ENCODE data around the gene SPEM3.
A peak's percentile ranks its signal among the peaks of the same experiment; 100 is the strongest.
"Not testable (repeated sequence)": the region's sequence is repeated elsewhere in the genome, so short reads cannot be mapped to it uniquely, and the experiment has no call there.

Gene SPEM3

DNA sequence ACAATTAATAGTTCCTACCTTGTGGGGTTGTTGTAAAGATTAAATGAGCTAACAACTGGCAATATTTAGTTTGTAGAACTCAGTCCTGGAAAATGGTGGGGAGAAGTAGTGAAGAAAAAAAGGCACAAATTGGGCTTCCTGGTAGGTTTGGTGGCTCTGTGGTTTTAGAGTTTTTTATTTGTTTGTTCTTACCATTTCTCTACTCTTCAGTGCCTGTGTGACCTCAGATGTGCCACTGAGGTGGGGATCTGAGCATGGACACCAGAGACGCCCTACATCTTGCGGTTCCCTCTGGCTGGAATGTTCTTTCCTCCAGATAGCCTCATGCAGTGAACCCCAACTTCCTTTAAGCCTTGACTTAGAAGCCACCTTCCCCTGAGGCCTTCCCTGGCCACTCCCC is 43.1 kb downstream of the SPEM3 start:
- DNase-seq (ENCODE audit: low read depth in 2 of 2): no peak

DNA sequence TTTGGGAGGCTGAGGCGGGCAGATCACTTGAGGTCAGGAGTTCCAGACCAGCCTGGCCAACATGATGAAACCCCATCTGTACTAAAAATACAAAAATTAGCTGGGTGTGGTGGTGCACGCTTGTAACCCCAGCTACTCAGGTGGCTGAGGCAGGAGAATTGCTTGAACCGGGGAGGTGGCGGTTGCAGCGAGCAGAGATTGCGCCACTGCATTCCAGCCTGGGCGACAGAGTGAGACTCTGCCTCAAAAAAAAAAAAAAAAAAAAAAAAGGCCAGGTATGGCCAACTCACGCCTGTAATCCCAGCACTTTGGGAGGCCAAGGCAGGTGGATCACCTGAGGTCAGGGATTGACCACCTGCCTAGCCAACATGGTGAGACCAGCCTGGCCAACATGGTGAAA is 46.1 kb downstream of the SPEM3 start:
- not testable (repeated sequence) for DNase-seq (ENCODE audit: low read depth in 2 of 2)

DNA sequence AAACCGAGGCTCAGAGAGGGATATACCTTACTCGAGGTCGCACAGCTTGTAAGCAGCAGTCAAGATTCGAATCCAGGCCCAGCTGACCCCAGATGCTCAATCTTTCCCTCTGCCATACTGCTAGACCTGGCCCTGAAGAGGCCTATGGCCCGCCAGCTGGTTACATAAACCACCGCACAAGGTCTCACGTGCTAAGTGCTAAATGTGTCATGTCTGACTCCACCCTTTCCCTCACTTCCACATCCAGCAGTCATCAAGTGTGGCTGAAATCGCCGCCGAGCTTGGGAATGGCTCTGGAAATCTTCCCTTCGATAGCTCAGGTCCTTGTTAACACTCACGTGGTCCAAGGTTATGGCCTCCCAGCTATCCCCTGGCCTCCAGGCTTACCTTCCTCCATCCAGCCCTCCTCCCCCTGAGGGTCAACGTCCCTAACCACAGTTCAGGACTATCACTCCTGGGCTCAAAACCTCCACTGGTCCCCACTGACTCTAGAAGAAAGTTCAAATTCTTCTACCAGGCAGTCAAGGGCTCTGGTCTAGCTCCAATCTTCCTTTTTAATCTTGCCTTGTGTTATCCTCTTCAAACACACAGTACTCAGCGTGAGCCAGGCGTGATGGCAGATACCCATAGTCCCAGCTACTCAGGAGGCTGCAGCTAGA is 47.2 kb downstream of the SPEM3 start:
- no peak for DNase-seq (ENCODE audit: low read depth in 2 of 2)

DNA sequence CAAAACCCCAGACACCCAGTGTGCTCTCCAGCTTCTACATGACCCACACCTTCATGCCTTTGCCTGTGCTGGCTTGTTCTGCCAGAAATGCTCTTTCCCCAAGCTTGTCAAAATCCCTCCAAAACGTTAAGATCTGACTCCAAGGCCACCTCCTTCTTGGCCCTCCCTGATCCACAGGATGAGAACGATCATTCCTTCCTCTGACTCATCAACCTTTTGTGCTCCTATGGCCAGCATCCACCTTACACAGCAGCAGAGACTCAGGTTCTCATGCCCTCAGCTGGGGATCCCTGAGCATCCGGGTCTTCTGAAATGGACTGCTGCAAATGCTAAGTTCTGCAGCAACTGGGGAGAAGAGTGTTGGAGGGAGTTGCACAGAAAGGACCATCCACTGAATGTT is 47.8 kb downstream of the SPEM3 start:
- no peak for DNase-seq (ENCODE audit: low read depth in 2 of 2)

DNA sequence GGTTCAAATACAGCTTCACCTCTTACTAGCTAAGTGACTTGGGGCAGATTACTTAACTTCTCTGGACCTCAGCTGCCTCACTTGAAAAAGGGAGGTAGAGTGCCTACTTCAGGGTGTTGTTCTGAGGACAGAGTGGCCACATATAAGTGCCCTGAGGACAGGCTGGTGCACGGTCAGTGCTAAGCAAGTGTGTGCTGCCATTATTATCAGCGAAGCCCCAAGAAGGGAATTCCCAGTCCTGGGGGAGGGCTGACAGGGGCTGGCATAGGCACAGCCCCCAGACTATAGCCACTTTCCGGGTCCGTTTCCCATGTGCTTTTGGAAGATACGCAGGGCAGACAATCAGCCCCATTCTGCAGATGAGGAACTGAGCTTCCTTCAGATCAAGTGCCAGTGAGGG is 48.3 kb downstream of the SPEM3 start:
- no peak for DNase-seq (ENCODE audit: low read depth in 2 of 2)

DNA sequence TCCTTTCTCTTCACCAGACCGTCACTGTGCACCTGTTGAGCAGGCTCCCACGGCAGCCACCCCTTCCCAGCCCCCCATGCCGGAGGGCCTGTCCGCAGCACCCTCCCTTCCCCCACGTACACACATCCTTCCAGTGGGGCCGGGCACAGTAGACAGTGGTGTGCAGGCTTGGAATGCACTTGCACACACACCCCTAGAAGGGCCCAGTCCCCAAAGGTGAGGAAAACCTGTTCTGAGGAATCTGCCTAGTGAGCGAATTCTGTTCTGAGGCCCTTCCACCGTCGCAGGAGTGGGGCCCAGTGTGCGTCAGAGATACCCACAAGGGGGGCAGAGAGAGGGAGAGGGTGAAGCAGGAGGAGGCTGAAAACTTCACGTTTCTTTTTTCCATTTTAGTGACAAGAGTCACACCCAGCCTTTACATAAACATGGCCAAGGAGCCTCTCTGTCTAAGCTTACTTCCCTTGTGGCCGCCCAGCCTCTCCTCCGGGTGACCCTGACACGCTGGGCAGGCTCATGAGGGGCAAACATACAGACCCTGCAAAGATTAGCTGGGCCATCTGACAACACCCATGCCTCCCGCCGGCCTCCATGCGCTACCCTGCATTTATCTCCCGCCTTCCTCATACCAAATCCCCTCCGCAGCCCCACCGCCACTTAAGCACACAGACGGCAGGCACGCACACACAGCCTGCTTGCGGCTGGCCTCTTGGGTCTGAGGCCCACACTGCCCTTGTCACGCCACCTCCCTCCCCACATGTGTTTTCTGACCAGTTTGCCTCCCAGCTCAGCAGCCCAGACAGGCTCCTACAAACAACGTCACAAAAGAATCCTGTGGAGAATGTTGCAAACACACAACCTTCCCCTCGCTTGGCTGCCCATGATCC is 49.0 kb downstream of the SPEM3 start:
- no peak for DNase-seq (ENCODE audit: low read depth in 2 of 2)

DNA sequence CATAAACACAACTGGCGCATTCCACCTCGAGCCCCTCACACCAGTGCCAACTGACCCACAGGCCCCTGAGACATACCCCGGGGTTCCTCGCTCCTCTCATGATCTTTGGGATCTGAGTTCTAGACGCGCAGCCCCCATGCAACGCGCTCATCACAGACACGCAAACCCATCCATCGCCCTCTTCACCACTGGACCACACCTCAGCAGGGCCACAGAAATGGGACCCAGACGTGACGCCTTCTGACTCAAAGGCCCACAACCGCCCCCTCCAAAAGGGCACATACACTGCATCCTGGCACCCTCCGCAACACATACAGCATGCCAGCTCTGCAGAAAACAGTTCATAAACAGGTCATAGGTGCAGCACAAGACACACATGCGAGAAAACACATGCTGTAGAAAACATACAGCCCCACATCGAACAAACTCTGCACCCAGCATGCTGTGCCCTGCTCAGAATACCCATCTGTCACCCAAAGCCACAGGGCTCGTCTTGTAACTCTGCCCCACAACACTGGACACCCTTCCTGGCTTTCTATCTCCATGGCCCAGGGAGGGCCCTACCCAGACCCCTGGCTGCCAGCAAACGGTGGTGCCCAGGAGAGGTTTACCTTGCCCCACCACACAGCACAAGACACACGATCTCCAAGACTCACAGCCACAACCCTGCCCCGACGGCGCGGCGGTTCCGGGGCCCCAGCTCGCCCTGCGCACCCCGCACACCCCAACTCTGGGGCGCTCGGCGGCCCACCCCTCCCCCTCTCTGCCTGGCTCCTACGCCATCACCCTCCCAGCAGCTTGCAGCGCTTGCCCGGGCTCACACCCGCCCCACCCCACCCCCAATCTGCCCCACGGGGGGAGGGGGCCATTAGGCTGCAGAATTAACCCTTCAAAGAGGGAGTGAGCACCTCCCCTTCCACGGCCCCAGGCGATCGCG is 49.9 kb downstream of the SPEM3 start:
- no peak for DNase-seq (ENCODE audit: low read depth in 2 of 2)

DNA sequence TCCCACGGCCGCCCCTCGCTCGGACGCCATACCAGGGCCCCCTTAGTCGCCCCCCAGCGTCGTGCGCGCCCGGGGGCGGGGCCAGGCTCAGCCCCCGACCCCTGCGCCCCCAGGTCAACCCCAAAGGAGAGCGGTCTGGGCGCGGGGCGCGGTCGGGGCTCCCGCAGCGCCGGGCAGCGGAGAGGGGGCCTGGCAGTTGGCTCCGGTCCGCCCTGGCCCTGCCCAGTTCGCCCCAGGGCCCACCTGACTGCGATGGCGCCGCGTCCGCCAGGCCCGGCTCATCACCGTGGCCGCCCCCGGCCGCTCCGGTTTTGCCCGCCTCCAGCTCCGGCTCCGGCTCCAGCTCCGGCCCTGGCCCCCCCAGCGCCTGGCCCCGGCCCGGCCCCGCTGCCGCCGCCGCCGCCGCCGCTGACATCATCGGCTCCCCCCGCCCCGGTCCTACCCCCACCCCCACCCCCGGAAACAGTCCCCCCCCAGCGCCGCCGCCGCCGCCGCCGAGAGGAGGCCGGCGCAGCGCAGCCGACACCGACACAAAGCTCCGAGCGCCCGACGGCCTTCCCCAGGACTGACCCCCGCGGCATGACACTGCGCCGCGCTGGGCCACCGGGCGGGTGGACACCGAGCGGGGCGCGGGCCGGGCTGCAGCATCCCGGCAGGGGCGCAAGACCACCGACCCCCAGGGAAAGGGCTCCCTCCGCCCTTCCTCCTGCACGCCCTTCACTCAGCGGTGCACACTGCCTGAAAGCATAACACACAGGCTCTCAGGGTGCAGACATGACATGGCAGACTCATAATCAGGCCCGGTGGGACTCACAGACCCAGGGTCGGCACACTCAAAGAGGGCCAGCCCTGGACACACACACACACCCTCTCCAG is 50.8 kb downstream of the SPEM3 start, which contains the start of gene ZBTB4:
Gene ZBTB4 (minus strand): TSS at position 419 of the 876 bp plus-strand sequence. CDS start 12,830 bp downstream, outside the sequence.
- peak; percentile 49 for DNase-seq (ENCODE audit: low read depth in 2 of 2)

DNA sequence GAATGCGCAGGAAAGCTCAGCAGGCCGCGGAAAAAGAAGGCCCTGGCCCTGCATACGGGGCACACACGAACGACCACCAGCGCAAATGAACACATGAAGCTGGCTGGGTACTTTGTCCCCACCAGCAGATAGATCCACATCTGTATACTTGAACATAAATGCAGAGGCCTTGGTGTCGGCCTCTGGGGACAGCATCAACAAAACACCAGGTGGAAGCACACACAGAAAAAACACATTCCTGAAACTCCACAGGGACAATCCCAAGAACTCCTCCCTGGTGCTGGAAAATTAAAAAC is 51.4 kb downstream of the SPEM3 start:
- DNase-seq (ENCODE audit: low read depth in 2 of 2): no peak

DNA sequence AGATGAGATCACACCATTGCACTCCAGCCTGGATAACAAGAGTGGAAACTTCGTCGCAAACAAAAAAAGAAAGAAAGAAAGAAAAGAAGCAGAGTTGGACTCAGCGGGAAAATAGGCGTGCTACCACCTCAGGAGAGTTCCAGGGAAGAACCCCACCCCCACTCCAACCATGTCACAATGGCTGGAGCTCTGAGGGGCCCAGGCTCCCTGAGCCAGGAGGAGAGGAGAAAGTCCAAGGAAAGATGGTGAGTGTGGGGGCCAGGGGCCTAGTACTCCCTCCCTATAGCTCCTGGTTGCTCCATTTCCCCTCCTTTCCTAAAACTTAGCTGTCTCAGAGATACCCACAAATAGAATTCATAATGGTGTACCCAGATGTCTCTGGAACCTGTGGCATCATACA is 52.6 kb downstream of the SPEM3 start, which contains the start of gene SLC35G6:
Gene SLC35G6 (plus strand): TSS at position 172 of the 400 bp plus-strand sequence. CDS start 71 bp downstream, at position 243.
- not testable (repeated sequence) for DNase-seq (ENCODE audit: low read depth in 2 of 2)

DNA sequence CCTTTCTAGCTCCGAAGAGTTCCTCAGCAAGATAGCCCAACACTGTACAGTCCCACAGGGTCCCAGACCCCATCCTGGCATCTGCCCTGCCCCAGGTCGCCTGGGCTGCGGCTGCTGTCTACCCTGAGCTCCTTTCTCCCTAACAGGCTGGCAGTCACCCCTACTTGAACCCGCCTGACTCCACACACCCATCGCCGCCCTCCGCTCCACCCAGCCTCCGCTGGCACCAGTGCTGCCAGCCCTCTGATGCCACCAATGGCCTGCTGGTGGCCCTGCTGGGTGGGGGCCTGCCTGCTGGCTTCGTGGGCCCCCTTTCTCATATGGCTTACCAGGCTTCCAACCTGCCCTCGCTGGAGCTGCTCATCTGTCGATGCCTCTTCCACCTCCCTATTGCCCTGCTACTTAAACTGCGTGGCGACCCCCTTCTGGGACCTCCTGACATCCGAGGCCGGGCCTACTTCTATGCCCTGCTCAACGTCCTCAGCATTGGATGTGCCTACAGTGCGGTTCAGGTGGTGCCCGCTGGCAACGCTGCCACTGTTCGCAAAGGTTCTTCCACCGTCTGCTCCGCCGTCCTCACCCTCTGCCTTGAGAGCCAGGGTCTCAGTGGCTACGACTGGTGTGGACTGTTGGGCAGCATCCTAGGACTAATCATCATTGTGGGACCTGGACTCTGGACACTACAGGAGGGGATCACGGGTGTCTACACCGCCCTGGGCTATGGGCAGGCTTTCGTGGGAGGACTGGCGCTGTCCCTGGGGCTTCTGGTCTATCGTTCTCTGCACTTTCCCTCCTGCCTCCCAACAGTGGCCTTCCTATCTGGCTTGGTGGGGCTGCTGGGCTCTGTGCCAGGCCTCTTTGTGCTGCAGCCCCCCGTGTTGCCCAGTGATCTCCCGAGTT is 53.4 kb downstream of the SPEM3 start:
- not testable (repeated sequence) for DNase-seq (ENCODE audit: low read depth in 2 of 2)

All from stimulated activated CD8-positive, alpha-beta memory T cell treated with anti-CD3 and anti-CD28 coated beads, Interleukin-7, amount 100 ng/mL, for 1 hour (primary cell).